ENCODE results near the gene WDFY4. TPM values are rescaled to one million over a fixed set of nuclear protein-coding genes. Genes with fewer than 3 reads are reported as not detected.

WDFY4 gene
- total RNA-seq, 1 donor from 2014 or later = 4.3 TPM

DNA sequence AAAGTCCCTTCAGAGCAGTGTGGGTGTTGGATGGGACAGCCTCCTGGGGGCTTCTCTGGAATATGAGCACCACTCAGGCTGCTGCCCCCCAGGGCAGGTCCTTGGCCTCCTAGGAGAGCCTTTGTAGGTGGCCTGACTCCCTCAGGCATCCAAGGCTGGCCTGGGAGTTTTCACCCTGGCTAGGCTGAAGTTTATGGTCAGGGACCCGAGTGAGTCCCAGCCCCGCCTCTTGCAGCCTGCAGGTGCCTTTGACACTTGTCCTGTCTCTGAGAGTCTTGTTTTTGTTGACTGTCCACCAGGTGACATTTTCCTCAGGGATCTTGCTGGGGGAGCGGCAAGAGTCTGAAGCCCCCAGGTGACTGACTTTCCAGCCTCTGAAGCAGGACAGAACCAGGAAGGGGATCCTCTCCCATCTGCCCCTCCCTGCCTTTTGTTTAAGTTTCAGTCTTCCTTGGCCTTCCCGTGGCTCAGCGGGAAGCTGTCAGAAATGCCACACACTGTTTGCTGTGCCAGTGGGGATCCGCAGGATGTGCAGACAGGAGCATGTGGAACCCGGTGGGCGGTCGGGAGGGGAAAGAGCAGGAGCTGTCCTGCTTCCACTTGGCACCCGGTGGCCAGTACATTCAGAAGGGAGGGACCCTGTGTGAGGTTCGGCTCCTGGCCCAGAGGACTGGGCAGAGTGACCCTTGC is 195.5 kb downstream of the WDFY4 start:
- DNase-seq = no peak

DNA sequence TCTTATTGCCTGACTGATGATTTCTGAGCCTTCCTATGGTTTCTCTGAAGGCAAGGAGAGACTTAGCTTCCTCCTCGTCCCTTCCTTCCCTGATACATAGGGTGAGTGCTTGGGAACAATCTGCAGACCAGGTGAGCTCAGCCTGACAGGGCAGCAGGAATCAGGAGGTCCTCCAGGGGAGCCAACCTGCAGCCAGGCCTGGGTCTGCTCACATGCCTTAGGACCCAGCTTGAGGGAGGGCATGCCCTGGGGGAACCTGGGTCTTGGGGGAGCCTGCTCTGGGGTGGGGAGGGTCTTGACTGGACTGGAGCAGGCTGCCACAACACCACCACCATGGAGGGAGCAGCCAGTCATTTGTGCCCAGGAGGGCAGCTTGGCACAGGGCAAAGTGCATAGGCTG is 197.3 kb downstream of the WDFY4 start:
- no peak for DNase-seq

DNA sequence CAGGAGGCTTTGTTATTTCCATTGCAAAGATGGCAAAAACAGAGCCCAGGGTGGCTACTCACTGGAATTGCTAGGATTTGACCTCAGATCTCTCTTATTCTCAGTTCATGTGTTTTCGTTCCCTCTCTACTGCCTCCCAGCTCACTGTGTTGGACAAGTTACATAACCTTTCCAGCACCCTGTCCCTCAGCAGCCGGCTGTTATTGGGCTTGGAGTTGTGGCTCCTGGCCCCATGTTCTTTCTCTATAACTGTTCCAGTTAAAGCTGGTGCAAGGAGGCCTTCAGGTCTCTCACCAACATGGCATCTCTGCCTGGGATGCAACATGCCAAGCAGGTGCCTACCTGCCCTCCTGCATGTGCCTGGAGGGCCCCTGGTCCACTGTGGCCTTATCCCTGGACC is 198.2 kb downstream of the WDFY4 start:
- no peak for DNase-seq

DNA sequence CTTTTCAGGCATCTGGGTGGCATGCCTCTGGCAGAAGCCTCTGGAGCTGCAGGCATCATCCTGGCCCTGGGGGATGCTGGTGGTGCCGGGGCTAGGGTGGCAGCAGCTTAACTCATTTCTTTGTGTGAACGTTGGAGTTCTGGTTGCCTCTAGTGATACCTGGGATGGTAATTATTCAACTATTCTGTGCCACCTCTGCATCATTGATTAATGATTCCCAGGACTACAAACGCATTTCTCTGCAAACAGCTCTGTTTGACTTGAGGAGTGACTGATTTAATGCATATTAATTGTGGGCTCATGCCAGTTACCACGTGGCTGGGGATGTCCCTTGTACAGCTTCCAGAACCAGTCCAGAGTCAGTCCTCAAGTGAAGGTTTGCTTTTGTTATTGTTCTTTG is 199.0 kb downstream of the WDFY4 start:
- DNase-seq = no peak

DNA sequence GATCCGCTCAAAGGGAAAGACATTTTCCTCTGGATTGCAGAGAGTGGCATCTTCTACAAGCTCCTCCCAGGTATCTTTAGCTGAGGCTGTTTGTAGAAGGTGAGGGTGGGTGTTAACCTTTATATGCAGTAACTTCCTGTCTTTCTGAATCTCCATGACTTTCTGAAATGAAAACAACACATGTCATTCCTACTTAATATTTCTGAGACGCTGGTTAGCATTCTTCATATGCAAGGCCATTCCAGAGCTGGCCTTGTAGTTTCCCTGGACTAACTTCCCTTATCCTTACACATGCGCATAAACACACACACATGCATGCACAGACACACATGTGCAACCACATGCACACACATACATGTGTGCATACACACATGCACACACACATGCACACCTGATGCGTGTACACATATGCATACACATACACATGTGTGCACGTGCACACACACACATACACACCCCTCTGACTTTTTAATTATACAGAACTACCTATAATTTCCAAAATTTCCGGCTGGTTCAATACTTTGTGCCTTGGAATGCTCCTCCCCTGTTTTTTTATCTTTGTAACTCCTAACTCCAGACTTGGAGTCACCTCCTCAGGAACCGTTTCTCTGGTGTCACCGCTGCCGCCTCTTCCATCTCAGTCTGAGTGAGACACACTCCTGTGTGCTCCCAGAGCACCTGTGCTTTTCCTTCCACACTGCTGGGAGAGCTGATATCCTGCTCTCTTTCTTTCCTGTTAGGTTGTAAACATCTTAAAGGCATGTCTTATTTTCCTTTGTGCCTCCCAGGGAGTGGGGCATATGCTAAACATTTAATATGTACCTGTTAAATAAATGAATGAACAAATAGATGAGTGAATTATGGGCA is 199.7 kb downstream of the WDFY4 start:
- no peak for DNase-seq

DNA sequence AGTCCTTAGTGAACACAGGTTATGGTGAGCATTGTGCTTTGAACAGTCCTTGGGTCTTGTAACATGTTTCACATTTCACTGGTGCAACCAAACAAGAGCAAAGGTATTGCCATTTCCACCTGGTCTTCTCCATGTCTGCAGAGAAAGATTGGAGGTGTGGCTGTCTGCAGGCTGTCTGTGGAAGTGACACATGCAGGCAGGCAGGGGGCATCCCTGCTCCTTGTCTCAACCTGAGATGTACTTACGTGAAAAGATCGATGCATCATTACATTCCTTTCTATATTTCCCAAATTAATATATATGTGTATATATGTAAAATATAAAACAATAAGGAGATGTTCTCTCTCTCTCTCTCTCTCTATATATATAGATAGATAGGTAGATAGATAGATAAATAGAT is 200.7 kb downstream of the WDFY4 start:
- peak; percentile 6 for DNase-seq

DNA sequence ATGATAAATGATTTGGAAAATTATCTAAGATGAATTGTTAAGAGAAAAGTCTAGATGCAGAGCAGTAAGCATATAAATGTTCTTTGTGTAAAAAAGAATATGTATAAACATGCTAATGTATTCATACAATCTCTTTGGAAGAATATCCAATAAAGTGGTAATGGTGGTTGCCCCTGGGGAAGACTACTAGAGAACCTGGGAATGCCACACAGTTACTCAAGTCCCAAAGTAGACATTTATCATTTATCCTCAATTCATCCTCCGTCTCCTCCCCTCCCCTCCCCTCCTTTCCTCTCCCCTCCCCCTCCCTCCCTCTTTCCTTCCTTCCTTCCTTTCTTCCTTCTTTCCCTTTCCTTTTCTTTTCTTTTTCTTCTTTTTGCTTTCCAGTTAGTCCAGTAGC is 203.3 kb downstream of the WDFY4 start:
- no peak for DNase-seq

DNA sequence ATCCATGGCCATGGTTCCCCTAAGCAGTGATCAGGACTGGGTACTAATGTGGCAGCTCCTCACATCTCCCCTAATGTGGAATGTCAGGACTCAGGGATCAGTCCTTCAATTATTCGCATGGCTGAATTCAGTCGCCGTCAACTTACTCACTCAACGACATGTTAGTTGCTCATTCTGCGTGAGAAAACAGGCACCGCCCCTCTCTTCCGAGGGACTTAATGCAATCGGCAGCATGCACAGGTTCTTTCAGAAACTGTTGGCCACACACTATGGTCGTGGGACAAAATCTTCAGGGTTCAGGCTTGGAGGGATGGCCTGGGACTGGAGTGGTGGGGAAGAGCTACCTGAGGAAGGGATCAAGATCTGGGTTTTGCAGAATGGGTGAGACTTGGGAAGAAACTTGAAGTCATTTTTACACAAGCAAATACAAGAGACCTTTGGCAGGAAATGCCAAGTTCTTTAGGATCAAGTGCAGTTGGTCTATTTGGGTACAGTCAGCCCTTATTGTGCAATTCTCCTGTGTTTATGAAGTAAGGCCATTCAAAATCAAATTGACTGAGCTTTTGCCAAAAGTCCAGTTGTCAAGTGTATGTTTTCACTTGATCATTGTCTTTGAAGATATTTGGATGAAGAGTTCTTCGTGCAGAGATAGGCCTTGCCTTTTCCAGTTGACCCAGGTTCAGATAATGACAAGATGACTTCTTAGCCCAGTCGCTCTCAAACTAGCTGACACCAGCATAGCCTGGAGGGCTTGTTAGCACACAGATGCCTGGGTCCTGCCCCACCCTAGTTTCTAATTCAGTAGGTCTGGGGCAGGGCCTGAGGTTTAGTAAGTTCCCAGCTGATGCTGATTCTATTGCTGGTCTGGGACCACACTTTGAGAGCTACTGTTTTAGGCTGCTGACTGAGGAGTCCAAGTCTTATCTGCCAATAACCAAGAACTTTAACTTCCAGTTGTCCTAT is 206.5 kb downstream of the WDFY4 start:
- no peak for DNase-seq

DNA sequence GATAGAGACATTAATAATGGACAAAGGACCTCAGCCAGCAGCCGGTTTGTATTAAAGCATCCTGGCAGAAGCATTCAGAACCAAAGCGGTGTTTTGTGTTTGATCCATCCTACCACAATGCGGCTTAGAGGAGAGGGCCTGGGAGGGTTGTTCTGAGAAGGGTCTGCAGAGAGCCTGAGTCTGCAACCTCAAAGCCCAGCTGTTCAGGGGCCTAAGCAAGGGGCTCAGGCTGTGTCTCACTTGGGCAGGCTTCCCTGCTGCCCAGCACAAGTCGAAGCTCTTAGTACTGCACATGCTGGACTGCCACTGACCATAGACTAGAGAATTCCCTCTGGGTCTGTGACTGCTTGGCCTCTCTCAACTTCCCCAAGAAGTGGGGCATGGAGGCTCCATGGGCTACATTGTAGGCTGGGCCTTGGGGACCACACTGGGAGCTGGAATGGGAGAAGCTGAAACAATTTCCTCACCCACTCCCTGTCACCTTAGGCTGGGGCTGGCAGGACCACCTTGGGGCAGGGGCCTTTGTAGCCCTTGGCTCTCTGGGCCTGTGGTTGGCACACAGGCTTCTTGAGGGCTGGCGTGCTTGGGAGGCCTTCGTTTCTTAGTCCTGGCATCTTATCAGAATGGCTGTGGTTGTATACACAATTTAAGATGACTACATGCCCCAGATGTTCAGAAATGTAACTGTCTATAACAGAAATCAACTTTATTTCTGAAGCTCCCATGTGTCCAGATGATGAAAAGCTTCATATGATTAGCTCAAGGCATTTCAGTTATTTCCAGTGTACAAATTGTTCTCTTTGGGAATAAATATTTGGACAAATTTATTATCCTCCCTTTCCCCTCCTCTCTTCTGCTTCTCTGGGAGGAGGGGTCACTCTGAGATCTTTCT is 210.5 kb downstream of the WDFY4 start:
- peak; percentile 46 for DNase-seq

DNA sequence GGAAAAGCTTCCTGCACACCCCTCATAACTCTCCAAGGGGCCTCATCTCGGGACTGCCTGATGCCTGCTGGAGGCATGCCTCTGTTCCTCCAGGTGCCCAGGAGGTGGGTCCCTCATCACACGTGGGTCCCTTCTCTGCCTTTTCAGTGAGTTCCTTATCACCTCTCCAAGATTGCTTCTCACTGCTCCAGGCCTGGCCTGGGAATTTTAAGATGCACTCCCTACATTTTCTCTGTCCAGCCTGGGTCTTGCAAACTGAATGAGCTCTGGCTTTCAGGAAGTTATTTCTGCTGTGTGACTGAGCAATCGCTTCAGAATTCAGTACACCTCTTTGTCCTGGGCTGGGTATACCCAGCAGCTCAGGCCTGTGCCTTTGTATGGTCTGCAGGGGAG is 211.1 kb downstream of the WDFY4 start:
- DNase-seq = peak; percentile 19

DNA sequence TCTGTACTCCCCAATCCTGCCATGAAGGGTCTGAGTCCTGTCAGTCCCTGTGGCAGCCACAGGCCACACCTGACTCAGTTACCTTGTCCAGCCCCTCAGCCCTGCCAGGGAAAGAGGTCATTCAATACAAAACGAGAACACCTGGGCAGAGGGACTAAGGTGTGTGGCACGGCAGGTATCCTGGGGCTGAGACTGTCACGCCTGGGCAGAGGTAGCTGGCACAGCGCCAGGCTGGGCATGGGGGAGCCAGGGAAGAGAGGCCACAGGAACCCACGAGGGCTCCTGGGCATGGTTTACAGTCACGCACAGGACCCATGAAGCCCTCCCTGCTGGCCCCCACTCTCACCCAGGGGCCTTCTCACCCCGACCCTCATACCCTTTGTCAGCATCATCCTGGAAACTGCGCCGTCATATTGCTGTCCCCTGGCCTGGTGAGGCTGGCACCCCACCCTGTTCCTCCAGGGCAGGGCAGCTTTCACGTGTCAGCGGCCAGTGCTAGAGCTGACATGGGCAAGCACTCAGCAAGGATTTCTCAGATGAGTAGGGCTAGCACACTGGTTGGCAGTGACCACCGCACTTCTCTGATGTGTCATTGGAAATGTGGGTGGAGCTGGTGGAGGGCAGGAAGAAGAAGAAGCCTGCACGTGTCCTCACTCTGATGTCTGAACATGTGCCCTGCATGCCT is 212.2 kb downstream of the WDFY4 start:
- DNase-seq = no peak

DNA sequence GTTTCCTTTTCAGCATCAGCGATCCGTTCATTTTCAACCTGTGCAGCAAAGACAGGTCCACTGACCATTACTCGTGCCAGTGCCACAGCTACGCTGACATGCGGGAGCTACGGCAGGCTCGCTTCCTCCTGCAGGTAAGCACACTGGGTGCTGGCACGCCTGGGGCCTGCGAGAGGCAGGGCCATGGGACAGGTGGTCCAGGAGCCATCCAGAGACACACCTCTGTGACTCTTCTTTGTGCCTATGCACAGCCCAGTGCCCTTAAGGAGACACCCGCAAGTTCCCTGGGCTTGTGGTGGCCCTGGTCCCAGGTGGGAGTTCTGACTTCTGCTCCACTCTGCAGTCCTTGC is 212.7 kb downstream of the WDFY4 start:
- DNase-seq = no peak

DNA sequence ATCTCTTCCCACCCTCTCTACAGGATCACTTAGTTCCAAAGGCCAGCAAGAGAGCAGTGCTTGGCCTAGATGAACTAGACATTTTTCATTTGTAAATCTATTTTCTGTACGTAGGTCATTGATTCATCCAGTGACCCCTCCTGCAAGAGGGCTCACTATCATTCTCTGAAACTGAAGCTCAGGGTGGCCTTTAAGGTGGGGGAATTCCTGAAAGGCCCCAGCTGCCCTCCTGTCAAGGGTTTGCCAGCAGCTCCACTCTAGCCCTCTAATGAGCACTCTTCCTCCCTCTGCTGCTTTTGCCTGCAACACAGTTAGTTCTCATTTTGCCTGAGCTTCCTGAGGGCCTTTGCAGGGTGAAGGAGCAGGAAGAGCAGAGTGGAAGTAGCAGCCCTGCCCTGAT is 213.8 kb downstream of the WDFY4 start:
- no peak for DNase-seq

DNA sequence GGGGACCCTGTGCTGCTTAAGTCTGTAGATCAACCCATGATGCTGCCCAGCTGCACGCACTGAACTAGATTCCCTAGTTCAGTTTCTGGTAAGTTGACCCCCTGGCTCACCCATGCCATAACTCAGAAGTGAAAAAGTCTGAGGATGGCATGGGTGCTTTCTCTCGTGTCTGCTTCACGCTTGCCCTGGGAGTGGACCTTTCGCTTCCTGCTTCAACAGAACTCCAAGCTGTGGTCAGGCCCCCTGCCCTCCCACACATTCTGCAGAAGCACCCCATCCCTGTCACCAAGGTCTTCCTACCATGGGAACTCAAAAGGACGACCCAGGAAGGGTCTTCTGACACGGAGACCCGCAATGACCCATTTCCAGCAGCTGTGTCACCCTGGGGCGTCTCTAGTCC is 215.1 kb downstream of the WDFY4 start:
- DNase-seq = no peak

DNA sequence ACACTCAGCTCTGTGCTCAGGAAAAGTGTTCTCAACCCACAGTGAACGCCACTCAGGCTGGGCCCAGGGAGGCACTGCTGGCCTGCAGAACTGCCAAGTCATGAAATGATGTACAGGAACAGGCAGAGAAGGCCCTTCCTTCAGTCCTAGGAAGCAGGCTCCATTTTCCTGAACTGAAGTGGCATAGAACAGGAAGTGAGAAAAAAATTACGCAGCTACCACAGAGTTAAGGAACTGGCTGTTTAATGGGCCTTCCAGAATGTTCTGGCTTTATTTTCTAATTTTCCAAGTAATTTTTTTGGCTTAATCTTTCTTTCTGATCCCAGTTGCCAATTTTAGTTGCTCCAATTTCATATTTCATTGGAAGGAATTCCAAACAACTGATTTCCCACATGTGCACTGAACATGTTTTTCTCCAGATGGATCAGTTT is 215.7 kb downstream of the WDFY4 start:
- peak; percentile 88 for DNase-seq

DNA sequence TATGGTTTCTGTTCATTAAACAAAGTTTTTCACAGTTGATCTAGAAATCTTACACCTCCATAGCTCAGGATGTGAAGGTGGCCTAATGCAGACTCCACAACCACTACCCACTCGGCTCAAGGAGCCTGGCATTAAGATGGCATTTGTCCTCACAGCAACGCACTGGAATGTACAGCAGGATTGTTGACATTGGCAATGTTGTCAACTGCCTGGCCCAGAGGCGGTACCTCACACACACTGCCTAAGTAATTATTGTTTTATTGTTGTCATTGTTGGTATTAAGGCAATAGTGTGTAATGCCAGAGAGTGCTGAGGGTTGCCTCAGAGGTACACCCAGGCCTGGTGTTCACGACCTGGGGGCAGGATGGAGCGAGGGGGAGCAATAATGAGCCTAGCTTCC is 216.6 kb downstream of the WDFY4 start:
- no peak for DNase-seq

DNA sequence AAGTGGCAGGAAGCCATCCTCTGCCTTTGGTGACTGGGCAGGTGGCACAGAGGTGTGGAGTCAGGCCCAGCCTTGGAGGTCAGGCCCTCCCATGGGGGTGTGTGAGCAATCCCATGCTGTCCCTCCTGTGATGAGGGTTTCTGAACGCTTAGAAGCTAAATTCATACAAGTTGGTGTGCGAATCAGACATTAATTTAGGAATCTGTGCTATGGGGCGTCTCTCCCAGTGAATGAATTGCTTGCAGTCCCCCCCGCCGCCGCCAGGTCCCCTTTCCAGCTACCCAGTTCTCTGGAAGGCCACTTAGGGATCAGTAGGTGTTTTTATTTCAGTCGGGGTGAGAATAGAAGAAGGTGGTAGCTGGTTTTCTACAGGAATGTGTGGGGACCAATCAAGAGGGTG is 217.4 kb downstream of the WDFY4 start:
- DNase-seq = no peak

DNA sequence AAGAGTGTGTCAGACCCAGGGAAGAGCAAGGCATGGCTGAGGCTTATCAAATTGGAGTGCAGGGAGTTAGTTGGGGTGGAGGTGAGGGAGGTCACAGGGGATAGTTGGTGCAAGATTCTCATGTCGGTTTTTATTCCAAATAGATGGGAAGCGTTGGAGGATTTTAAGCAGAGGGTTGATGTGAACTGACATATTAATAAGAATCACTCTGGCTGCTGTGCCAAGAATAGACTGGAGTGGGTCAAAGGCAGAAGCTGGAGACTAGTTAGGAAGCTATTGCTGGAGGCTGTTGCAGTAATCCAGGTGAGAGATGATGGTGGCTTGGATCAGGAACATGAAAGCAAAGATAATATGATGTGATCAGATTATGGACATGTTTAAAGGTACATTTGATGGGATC is 218.5 kb downstream of the WDFY4 start:
- no peak for DNase-seq

DNA sequence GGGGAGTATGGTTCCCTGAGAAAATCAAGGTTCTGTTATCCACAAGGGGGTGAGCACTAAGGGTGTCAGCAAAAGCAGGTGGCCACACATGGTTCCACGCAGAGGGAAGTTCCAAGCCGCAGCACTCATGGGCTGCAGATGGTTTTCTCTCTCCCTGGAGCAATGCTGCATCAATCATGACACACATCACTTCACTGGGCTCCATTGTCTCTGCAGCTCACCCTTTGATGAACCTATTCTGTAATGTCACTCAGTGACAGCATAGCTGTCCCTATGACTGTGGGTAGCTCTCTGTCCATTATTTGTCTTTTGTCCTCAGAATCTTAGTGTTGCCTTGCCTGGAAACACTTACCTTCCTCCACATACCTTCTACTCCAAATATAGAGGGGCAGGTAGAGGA is 220.2 kb downstream of the WDFY4 start:
- DNase-seq = peak; percentile 17

DNA sequence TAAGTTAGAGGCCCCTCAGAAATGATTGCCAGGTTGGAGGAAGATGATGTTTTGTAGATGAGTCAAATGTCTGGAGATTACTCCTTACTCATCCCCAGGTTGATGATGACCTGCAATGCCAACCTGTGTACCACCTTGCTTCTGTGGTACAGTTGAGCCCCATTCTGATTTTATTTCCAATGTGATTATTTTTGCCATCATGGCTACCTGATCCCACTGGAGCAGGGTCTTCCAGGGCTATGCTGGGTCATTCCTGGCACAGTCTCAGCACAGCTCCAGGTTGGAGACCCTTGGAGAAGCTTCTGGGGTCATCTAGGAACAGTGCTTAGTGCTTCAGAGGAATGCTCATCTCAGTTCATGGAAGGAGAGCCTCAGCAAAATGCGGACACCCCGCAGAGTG is 220.6 kb downstream of the WDFY4 start:
- DNase-seq = no peak

DNA sequence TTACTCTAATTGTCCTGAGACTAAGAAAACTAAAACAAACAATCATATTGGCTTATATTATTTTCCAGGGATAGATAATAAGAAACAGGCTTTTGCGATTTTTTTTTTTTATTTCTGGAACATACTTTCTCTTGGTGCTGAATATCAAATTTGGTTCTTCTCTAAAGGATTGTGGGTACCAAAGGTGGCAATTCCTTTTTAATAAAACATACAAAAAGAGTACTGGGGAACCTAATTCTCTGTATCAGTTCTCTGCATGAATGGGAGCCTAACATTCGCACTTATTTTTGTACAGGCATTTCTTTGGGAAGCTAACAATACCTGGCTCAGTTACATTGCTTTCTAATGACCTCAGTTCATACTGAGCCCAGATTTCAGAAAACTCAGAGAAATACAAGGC is 222.2 kb downstream of the WDFY4 start:
- peak; percentile 33 for DNase-seq
